ENCODE results near the gene PGM1. TPM values are rescaled to one million over a fixed set of nuclear protein-coding genes. Genes with fewer than 3 reads are reported as not detected.

The PGM1 gene
- total RNA-seq, 1 donor from 2014 or later: 77.3 TPM

GRCh38 chr1:63621075-63621474, 27.9 kb downstream of the PGM1 start:
- H3K4me3 ChIP-seq (ENCODE audit: low read depth, low read length): no peak overlapping the region
- TF ChIP-seq, protein P1, sequence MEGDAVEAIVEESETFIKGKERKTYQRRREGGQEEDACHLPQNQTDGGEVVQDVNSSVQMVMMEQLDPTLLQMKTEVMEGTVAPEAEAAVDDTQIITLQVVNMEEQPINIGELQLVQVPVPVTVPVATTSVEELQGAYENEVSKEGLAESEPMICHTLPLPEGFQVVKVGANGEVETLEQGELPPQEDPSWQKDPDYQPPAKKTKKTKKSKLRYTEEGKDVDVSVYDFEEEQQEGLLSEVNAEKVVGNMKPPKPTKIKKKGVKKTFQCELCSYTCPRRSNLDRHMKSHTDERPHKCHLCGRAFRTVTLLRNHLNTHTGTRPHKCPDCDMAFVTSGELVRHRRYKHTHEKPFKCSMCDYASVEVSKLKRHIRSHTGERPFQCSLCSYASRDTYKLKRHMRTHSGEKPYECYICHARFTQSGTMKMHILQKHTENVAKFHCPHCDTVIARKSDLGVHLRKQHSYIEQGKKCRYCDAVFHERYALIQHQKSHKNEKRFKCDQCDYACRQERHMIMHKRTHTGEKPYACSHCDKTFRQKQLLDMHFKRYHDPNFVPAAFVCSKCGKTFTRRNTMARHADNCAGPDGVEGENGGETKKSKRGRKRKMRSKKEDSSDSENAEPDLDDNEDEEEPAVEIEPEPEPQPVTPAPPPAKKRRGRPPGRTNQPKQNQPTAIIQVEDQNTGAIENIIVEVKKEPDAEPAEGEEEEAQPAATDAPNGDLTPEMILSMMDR (conservative IDR thresholded peaks at IDR 0.05; ENCODE audit: low read depth, low read length): no peak
- no peak for DNase-seq (ENCODE audit: low read depth)

DNA sequence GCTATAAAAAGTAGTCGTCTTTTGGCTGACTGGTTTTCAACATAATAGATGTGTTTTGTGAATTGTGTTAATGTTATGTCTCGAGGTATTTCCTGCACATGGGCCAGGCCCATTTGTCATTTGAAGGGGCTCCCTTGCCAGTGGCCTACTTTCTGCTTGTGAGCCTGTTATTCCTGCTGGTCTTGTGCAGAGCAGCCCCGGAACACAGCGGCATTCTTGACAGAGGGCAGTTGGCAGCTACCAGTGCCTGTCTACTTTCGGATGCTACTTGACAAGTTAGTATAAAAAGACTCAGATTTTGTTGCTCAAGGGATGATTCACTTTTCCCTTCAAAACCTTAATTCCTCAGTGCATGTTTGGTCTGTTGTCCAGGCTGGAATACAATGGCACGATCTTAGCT, 28.5 kb downstream of the PGM1 start:
- TF ChIP-seq, protein P1 (conservative IDR thresholded peaks at IDR 0.05; ENCODE audit: low read depth, low read length): no peak
- no peak for DNase-seq (ENCODE audit: low read depth)
- H3K4me3 ChIP-seq (ENCODE audit: low read depth, low read length): no peak overlapping the region

GRCh38 chr1:63622849-63623566, 29.8 kb downstream of the PGM1 start:
- no peak overlapping the region for H3K4me3 ChIP-seq (ENCODE audit: low read depth, low read length)
- TF ChIP-seq, protein P1 (conservative IDR thresholded peaks at IDR 0.05; ENCODE audit: low read depth, low read length): no peak
- DNase-seq (ENCODE audit: low read depth): no peak

DNA sequence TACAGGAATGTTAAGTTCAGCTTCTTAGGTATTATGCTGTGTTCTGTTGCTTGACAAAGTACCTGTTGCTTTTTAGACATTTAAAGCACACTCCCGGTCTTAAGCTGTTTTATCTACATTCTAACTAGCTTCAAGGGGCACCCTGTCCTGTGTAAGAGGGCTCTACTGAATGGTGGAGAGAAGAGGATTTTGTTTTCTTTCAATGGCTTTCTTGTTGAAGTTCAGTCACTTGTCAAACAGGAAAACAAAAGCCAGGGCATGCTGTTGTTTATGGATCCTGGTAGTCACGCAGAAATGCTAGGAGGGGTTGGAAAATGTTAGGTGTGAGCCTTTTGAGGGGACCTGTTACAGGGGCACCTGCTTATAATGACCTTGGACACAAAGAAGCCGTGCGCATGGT, 30.7 kb downstream of the PGM1 start:
- H3K4me3 ChIP-seq (ENCODE audit: low read depth, low read length): no peak overlapping the region
- DNase-seq (ENCODE audit: low read depth): no peak
- TF ChIP-seq, protein P1 (conservative IDR thresholded peaks at IDR 0.05; ENCODE audit: low read depth, low read length): no peak

GRCh38 chr1:63624911-63625310, 31.7 kb downstream of the PGM1 start:
- DNase-seq (ENCODE audit: low read depth): no peak
- TF ChIP-seq, protein P1 (conservative IDR thresholded peaks at IDR 0.05; ENCODE audit: low read depth, low read length): peak; percentile 32
- H3K4me3 ChIP-seq (ENCODE audit: low read depth, low read length): no peak overlapping the region

DNA sequence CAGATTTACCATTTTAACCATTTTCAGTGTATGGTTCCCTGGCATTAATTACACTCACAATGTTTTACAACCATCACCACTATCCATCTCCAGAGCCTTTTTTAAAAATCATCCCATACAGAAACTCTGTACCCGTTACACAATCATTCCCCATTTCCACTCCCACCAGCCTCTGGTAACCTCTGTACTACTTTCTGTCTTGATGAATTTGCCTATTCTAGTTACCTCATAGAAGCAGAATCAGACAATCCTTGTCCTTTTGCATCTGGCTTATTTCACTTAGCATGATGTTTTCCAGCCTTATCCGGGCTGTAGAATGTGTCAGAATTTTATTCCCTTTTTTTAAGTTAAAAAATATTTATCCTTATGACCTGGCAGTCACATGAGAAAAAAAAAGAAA, 33.0 kb downstream of the PGM1 start:
- H3K4me3 ChIP-seq (ENCODE audit: low read depth, low read length): no peak overlapping the region
- TF ChIP-seq, protein P1 (conservative IDR thresholded peaks at IDR 0.05; ENCODE audit: low read depth, low read length): no peak
- no peak for DNase-seq (ENCODE audit: low read depth)

DNA sequence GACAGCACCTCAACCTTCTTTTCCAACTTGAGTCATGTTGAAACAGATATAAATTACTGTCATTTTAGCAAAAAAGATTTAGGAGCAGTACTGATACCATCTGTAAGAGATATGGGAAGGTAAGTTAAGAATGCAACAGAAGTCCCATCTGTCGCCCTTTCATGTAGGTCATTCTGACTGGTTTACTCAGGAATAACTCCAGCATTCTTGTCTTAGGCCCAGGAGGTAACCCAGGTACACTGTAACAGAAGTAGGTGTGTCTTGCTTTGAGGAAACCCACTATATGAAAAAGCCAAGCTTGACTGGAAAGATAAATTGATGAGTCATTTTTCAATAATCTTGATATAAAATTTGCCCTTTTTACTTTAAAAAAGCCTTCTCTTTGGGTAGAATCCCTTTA, 35.4 kb downstream of the PGM1 start:
- TF ChIP-seq, protein P1 (conservative IDR thresholded peaks at IDR 0.05; ENCODE audit: low read depth, low read length): no peak
- no peak overlapping the region for H3K4me3 ChIP-seq (ENCODE audit: low read depth, low read length)
- no peak for DNase-seq (ENCODE audit: low read depth)
